K562 (cell line): Measurements from ENCODE around the gene FILIP1L. TPM values are rescaled to one million over a fixed set of nuclear protein-coding genes. Genes with fewer than 3 reads are reported as not detected.

Experiments used
- EHMT2 ChIP-seq: fragments of 450-650 bp; IDR thresholded peaks from 2 replicates; pipeline ENCODE4 v1.6.1; 2018; ENCODE audit warnings: antibody characterized with exemption
- ELK1 ChIP-seq: sonication (generic); formaldehyde crosslinking; IDR thresholded peaks from 2 replicates; pipeline ENCODE4 v1.8.1; 2022; ENCODE audit warnings: missing genetic modification reagents
- ERF ChIP-seq: fragments of 450-650 bp; formaldehyde crosslinking; IDR thresholded peaks from 2 replicates; pipeline ENCODE4 v1.4.0; 2020; ENCODE audit warnings: mild to moderate bottlenecking, mixed read lengths
- HDAC3 ChIP-seq: fragments of 450-650 bp; IDR thresholded peaks from 2 replicates; pipeline ENCODE4 v1.6.1; 2018; ENCODE audit warnings: borderline replicate concordance, mild to moderate bottlenecking, moderate library complexity; ENCODE audit not compliant: partially characterized antibody
- HES1 ChIP-seq: fragments of 450-650 bp; IDR thresholded peaks from 2 replicates; pipeline ENCODE4 v1.6.1; 2016; ENCODE audit warnings: low read depth, mild to moderate bottlenecking, moderate library complexity
- HMBOX1 ChIP-seq: sonication (generic); IDR thresholded peaks from 2 replicates; pipeline ENCODE4 v1.6.1; 2016
- ID3 ChIP-seq, 2 experiments: fragments of 250-450 bp in 1 of 2; fragments of 450-650 bp in 1 of 2; sonication (Bioruptor Pico) in 1 of 2; IDR thresholded peaks; 2 replicates each; pipeline versions ENCODE4 v1.6.1 to v1.8.0; 2016 to 2021; ENCODE audit warnings: mild to moderate bottlenecking in 2 of 2, moderate library complexity in 2 of 2, missing compliant biosample characterization in 1 of 2, missing genetic modification characterization in 1 of 2
- KDM1A ChIP-seq, 2 experiments: fragments of 450-650 bp; IDR thresholded peaks; 2 replicates each; pipeline ENCODE4 v1.6.1; 2016; ENCODE audit warnings: mild to moderate bottlenecking in 2 of 2
- NFIC ChIP-seq: fragments of 450-650 bp; IDR thresholded peaks from 2 replicates; pipeline ENCODE4 v1.6.1; 2017; ENCODE audit warnings: mild to moderate bottlenecking, inconsistent platforms
- POLR2G ChIP-seq: fragments of 200-400 bp; formaldehyde crosslinking; IDR thresholded peaks from 2 replicates; pipeline ENCODE4 v1.6.1; 2017; ENCODE audit warnings: low read depth, mild to moderate bottlenecking, antibody characterized with exemption, low read length, moderate library complexity
- PTRF ChIP-seq: fragments of 450-650 bp; IDR thresholded peaks from 2 replicates; pipeline ENCODE4 v1.6.1; 2016; ENCODE audit warnings: mild to moderate bottlenecking, missing genetic modification characterization, missing compliant biosample characterization
- SLC30A9 ChIP-seq: fragments of 250-450 bp; sonication (Bioruptor Pico); IDR thresholded peaks from 2 replicates; pipeline ENCODE4 v1.8.0; 2022; ENCODE audit warnings: mild to moderate bottlenecking, moderate library complexity
- STAT5A ChIP-seq: IDR thresholded peaks from 2 replicates; pipeline ENCODE4 v1.6.1; 2012; ENCODE audit warnings: low read length, inconsistent platforms, borderline replicate concordance
- TARDBP ChIP-seq: fragments of 450-650 bp; IDR thresholded peaks from 2 replicates; pipeline ENCODE4 v1.6.1; 2016
- TRIM28 ChIP-seq: fragments of 450-650 bp; IDR thresholded peaks from 2 replicates; pipeline ENCODE4 v1.6.1; 2017
- ZHX1 ChIP-seq: fragments of 150-350 bp; conservative IDR thresholded peaks from 2 replicates; pipeline ENCODE4 v1.6.1; 2014; ENCODE audit warnings: low read length
- ZNF24 ChIP-seq: fragments of 450-650 bp; IDR thresholded peaks from 2 replicates; pipeline ENCODE4 v1.6.1; 2016
- ZNF592 ChIP-seq: fragments of 450-650 bp; IDR thresholded peaks from 2 replicates; pipeline ENCODE4 v1.6.1; 2017; ENCODE audit warnings: antibody characterized with exemption, mild to moderate bottlenecking
- ZNF766 ChIP-seq: fragments of 200-800 bp; sonication (Bioruptor generic); conservative IDR thresholded peaks from 2 replicates; pipeline ENCODE4 v1.6.1; 2016; ENCODE audit warnings: missing genetic modification characterization, missing compliant biosample characterization
- polyA plus RNA-seq, 8 experiments: library from polyadenylated mRNA; depleted of rRNA in 4 of 8; stranded (reverse) in 5 of 8; unstranded in 3 of 8; fragments of >200 nt; fragmentation: Nextera tagmentation in 2 of 8; fragmentation: Illumina TruSeq in 1 of 8; extraction: Ambion mirVana in 2 of 8; extraction: Trizol in 1 of 8; gene quantifications; 2 replicates each; pipeline versions ENCODE4 v1.2.1 to v1.2.3, GENCODE V29; 2011 to 2014; ENCODE audit warnings: inconsistent platforms in 1 of 8, missing spikeins in 1 of 8
- total RNA-seq, 7 experiments: library from RNA; depleted of rRNA in 6 of 7; stranded (reverse); fragments of >200 nt in 6 of 7; fragmentation: Illumina TruSeq in 2 of 7; extraction: Trizol in 2 of 7; gene quantifications; 2 replicates each; pipeline versions ENCODE4 v1.2.1 to v1.2.3, GENCODE V29; 2011 to 2021; ENCODE audit warnings: low replicate concordance in 1 of 7

The FILIP1L gene
- total and polyA plus RNA-seq, 9 of the 15 experiments (the other 6 are each of a cell fraction or from before 2014, with no cell fraction given) = 0.50 to 2.1 (median 1.1) TPM

- TF ChIP-seq ZNF592 (0 out of 2 replicates have a peak, but pooled peaks have one; percentile 28), KDM1A (IDR thresholded peaks at IDR 0.05) (peak in 1 of 2 experiments; percentile 48; a peak in 1 of 4 replicates), ZNF24 (no peak), ZNF766 (CRISPR knock-in tag) (no peak), EHMT2 (no peak), SLC30A9 (CRISPR knock-in tag) (no peak), HDAC3 (no peak), ERF (CRISPR knock-in tag) (no peak), NFIC (no peak), POLR2G (no peak), ELK1 (no peak), TARDBP (no peak), TRIM28 (no peak), ID3 (CRISPR knock-in tag; IDR thresholded peaks at IDR 0.05) (no peak), ID3 (tag; IDR thresholded peaks at IDR 0.05) (0 out of 2 replicates have a peak, but pooled peaks have one; percentile 26), HES1 (no peak), HMBOX1 (no peak), STAT5A (peak; percentile 37; the same call in 1 of the 2 replicates), PTRF (no peak), ZHX1 (no peak)
Measured at GRCh38 chr3:99825004-99825640, 289.2 kb downstream of the FILIP1L start (continued).
